H9 (cell line): ENCODE results near the gene LAMB4. TPM values are rescaled to one million over a fixed set of nuclear protein-coding genes. Genes with fewer than 3 reads are reported as not detected.

ENCODE experiments used
- DNase-seq: peaks from one replicate; pipeline ENCODE4 v3.0.0-alpha.2; 2017
- H2AFZ ChIP-seq: one replicate; pipeline ENCODE4 v1.6.1; 2013; ENCODE audit warnings: mild to moderate bottlenecking, low read length, control low read depth, moderate library complexity
- H2AK5ac ChIP-seq: 2 replicates; pipeline ENCODE4 v1.6.1; 2013; ENCODE audit warnings: low read length, control low read depth, mixed read lengths; ENCODE audit not compliant: insufficient read length
- H2BK120ac ChIP-seq: one replicate; pipeline ENCODE4 v1.6.1; 2013; ENCODE audit warnings: low read depth, mild to moderate bottlenecking, low read length, control low read depth, inconsistent platforms; ENCODE audit not compliant: poor library complexity, severe bottlenecking
- H2BK12ac ChIP-seq: 2 replicates; pipeline ENCODE4 v1.6.1; 2013; ENCODE audit warnings: low read length, control low read depth, mixed read lengths, low read depth; ENCODE audit not compliant: insufficient read length
- H2BK15ac ChIP-seq: 2 replicates; pipeline ENCODE4 v1.6.1; 2013; ENCODE audit warnings: low read depth, low read length, control low read depth
- H2BK20ac ChIP-seq: one replicate; pipeline ENCODE4 v1.6.1; 2013; ENCODE audit warnings: low read depth, mild to moderate bottlenecking, low read length, control low read depth, inconsistent platforms; ENCODE audit not compliant: poor library complexity, severe bottlenecking
- H2BK5ac ChIP-seq: 2 replicates; pipeline ENCODE4 v1.6.1; 2013; ENCODE audit warnings: low read length, control low read depth, mixed read lengths; ENCODE audit not compliant: insufficient read length
- H3K14ac ChIP-seq: 2 replicates; pipeline ENCODE4 v1.6.1; 2013; ENCODE audit warnings: low read length, control low read depth; ENCODE audit not compliant: insufficient read depth
- H3K18ac ChIP-seq: 2 replicates; pipeline ENCODE4 v1.6.1; 2013; ENCODE audit warnings: low read depth, mild to moderate bottlenecking, mixed read lengths, low read length, control low read depth; ENCODE audit not compliant: insufficient read length
- H3K23ac ChIP-seq: 2 replicates; pipeline ENCODE4 v1.6.1; 2013; ENCODE audit warnings: low read length, control low read depth, mixed read lengths, low read depth; ENCODE audit not compliant: insufficient read length
- H3K23me2 ChIP-seq: 2 replicates; pipeline ENCODE4 v1.6.1; 2013; ENCODE audit warnings: low read depth, mild to moderate bottlenecking, mixed read lengths, low read length, control low read depth; ENCODE audit not compliant: insufficient read length, poor library complexity, severe bottlenecking
- H3K27ac ChIP-seq: 2 replicates; pipeline ENCODE4 v1.5.1; 2013; ENCODE audit warnings: low read length, control low read depth, mixed read lengths, low read depth; ENCODE audit not compliant: insufficient read length
- H3K27me3 ChIP-seq: 2 replicates; pipeline ENCODE4 v1.6.1; 2013; ENCODE audit warnings: low read length, control low read depth, inconsistent platforms; ENCODE audit not compliant: insufficient read depth
- H3K4ac ChIP-seq: 2 replicates; pipeline ENCODE4 v1.6.1; 2013; ENCODE audit warnings: low read depth, mild to moderate bottlenecking, control low read depth, inconsistent platforms, low read length, moderate library complexity
- H3K4me1 ChIP-seq: 2 replicates; pipeline ENCODE4 v1.6.1; 2013; ENCODE audit warnings: low read length, control low read depth, inconsistent platforms; ENCODE audit not compliant: insufficient read depth
- H3K4me2 ChIP-seq: 2 replicates; pipeline ENCODE4 v1.6.1; 2013; ENCODE audit warnings: low read length, control low read depth, mixed read lengths; ENCODE audit not compliant: insufficient read length, insufficient read depth
- H3K56ac ChIP-seq: 2 replicates; pipeline ENCODE4 v1.6.1; 2013; ENCODE audit warnings: low read depth, mild to moderate bottlenecking, mixed read lengths, low read length, control low read depth; ENCODE audit not compliant: insufficient read length
- H3K79me1 ChIP-seq: 2 replicates; pipeline ENCODE4 v1.6.1; 2013; ENCODE audit warnings: low read depth, mild to moderate bottlenecking, moderate library complexity, low read length, control low read depth, inconsistent platforms; ENCODE audit not compliant: insufficient read depth, poor library complexity, severe bottlenecking
- H3K79me2 ChIP-seq: 2 replicates; pipeline ENCODE4 v1.6.1; 2013; ENCODE audit warnings: low read length, control low read depth, inconsistent platforms; ENCODE audit not compliant: insufficient read depth
- H3K9ac ChIP-seq: 2 replicates; pipeline ENCODE4 v1.6.1; 2013; ENCODE audit warnings: low read length, control low read depth, mixed read lengths; ENCODE audit not compliant: insufficient read length; ENCODE audit errors: extremely low read depth
- H3K9me3 ChIP-seq: one replicate; pipeline ENCODE4 v1.6.1; 2013; ENCODE audit warnings: low read depth, low read length, inconsistent platforms; ENCODE audit not compliant: control insufficient read depth
- H3T11ph ChIP-seq: one replicate; pipeline ENCODE4 v1.6.1; 2013; ENCODE audit warnings: mild to moderate bottlenecking, low read length, control low read depth, inconsistent platforms
- H4K20me1 ChIP-seq: one replicate; pipeline ENCODE4 v1.6.1; 2013; ENCODE audit not compliant: control insufficient read depth, insufficient read length, insufficient read depth
- H4K5ac ChIP-seq: 2 replicates; pipeline ENCODE4 v1.6.1; 2013; ENCODE audit warnings: low read depth, mild to moderate bottlenecking, mixed read lengths, low read length, control low read depth; ENCODE audit not compliant: insufficient read length
- H4K8ac ChIP-seq: replicated peaks from 2 replicates; pipeline ENCODE4 v1.6.1; 2013; ENCODE audit warnings: low read length, control low read depth, mixed read lengths, low read depth; ENCODE audit not compliant: insufficient read length
- H4K91ac ChIP-seq: 2 replicates; pipeline ENCODE4 v1.6.1; 2013; ENCODE audit warnings: low read depth, mild to moderate bottlenecking, moderate library complexity, mixed read lengths, low read length, control low read depth; ENCODE audit not compliant: insufficient read length
- H3K27ac Mint-ChIP-seq, 3 experiments: 2 replicates in 2 of 3; 3 replicates in 1 of 3; pipeline ENCODE4 v1.8.0; 2020 to 2021; ENCODE audit warnings: mixed read lengths in 3 of 3, mild to moderate bottlenecking in 1 of 3, moderate library complexity in 1 of 3
- H3K27me3 Mint-ChIP-seq: 2 replicates; pipeline ENCODE4 v1.8.0; 2021; ENCODE audit warnings: low read depth, mild to moderate bottlenecking, moderate library complexity, mixed read lengths
- H3K36me3 Mint-ChIP-seq, 3 experiments: 2 replicates in 2 of 3; 3 replicates in 1 of 3; pipeline ENCODE4 v1.8.0; 2020 to 2021; ENCODE audit warnings: low read depth in 3 of 3, mixed read lengths in 3 of 3; ENCODE audit not compliant: insufficient read depth in 1 of 3
- H3K4me1 Mint-ChIP-seq, 2 experiments: 2 replicates each; pipeline ENCODE4 v1.8.0; 2020; ENCODE audit warnings: mixed read lengths in 2 of 2
- H3K4me3 Mint-ChIP-seq, 2 experiments: 2 replicates in 1 of 2; 3 replicates in 1 of 2; pipeline ENCODE4 v1.8.0; 2020 to 2021; ENCODE audit warnings: mild to moderate bottlenecking in 2 of 2, mixed read lengths in 2 of 2, moderate library complexity in 1 of 2
- H3K9me3 Mint-ChIP-seq, 2 experiments: 2 replicates in 1 of 2; 3 replicates in 1 of 2; pipeline ENCODE4 v1.8.0; 2020; ENCODE audit warnings: mild to moderate bottlenecking in 2 of 2, mixed read lengths in 2 of 2, moderate library complexity in 1 of 2
- WGBS: extraction: QIAGEN DNeasy Blood & Tissue Kit; methylation state at CpG from one replicate; pipeline ENCODE4 v1.1.7; 2013; ENCODE audit warnings: missing lambda C conversion rate, low lambda C conversion rate, mixed read lengths; ENCODE audit not compliant: insufficient read length; ENCODE audit errors: extremely low coverage; 5-methylcytosine and 5-hydroxymethylcytosine counted together
- total RNA-seq: library from RNA; stranded (reverse); gene quantifications from 2 replicates; pipeline ENCODE4 v1.2.1, GENCODE V29; 2021
- TF ChIP-seq, protein P1 (sequence below): fragments of 200-600 bp; sonication (generic); conservative IDR thresholded peaks from 3 replicates; pipeline ENCODE4 v1.8.0; 2021; ENCODE audit warnings: antibody characterized with exemption, mild to moderate bottlenecking

Gene LAMB4
- total RNA-seq, 1 experiment from 2014 or later: not detected

GRCh38 chr7:108089381-108089780 lies 40.8 kb downstream of the LAMB4 start:
- Histone ChIP-seq H3T11ph (no peak overlapping the region), H3K79me2 (no peaks in the 10 kb centered on the region), H3K23me2 (no peaks in the 10 kb centered on the region), H3K9me3 (no peaks in the 10 kb centered on the region), H3K9ac (no peak overlapping the region), H3K27ac (no peak overlapping the region), H3K18ac (no peak overlapping the region), H3K14ac (no peak overlapping the region), H3K4me1 (no peaks in the 10 kb centered on the region), H3K4me2 (no peak overlapping the region), H3K23ac (no peak overlapping the region), H4K5ac (no peak overlapping the region), H3K56ac (no peak overlapping the region), H2BK5ac (no peak overlapping the region), H2AK5ac (no peak overlapping the region), H2BK120ac (no peak overlapping the region), H4K8ac (no peak overlapping the region), H3K27me3 (no peaks in the 10 kb centered on the region), H2BK15ac (no peak overlapping the region), H3K4ac (no peak overlapping the region), H2BK20ac (no peak overlapping the region), H2BK12ac (no peak overlapping the region), H2AFZ (no peak overlapping the region), H4K91ac (no peak overlapping the region), H4K20me1 (no peaks in the 10 kb centered on the region), H3K79me1 (no peaks in the 10 kb centered on the region)
- Mint-ChIP-seq H3K4me3 (no peak overlapping the region), H3K36me3 (no peaks in the 10 kb centered on the region), H3K4me1 (no peaks in the 10 kb centered on the region), H3K27me3 (no peaks in the 10 kb centered on the region), H3K9me3 (no peaks in the 10 kb centered on the region), H3K27ac (no peak overlapping the region)
- no CpG with 5 or more reads among the region's 1 CpG for WGBS
- DNase-seq: no peak
- TF ChIP-seq, protein P1, sequence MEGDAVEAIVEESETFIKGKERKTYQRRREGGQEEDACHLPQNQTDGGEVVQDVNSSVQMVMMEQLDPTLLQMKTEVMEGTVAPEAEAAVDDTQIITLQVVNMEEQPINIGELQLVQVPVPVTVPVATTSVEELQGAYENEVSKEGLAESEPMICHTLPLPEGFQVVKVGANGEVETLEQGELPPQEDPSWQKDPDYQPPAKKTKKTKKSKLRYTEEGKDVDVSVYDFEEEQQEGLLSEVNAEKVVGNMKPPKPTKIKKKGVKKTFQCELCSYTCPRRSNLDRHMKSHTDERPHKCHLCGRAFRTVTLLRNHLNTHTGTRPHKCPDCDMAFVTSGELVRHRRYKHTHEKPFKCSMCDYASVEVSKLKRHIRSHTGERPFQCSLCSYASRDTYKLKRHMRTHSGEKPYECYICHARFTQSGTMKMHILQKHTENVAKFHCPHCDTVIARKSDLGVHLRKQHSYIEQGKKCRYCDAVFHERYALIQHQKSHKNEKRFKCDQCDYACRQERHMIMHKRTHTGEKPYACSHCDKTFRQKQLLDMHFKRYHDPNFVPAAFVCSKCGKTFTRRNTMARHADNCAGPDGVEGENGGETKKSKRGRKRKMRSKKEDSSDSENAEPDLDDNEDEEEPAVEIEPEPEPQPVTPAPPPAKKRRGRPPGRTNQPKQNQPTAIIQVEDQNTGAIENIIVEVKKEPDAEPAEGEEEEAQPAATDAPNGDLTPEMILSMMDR: no peak
